Hippocampal formation (tissue), 2 donors: ENCODE results near the gene BID.

Experiments used
- DNase-seq, 2 donors: peaks; one replicate each; lab custom pipeline; 2025; lab: John Stamatoyannopoulos, UW

Gene BID

DNA sequence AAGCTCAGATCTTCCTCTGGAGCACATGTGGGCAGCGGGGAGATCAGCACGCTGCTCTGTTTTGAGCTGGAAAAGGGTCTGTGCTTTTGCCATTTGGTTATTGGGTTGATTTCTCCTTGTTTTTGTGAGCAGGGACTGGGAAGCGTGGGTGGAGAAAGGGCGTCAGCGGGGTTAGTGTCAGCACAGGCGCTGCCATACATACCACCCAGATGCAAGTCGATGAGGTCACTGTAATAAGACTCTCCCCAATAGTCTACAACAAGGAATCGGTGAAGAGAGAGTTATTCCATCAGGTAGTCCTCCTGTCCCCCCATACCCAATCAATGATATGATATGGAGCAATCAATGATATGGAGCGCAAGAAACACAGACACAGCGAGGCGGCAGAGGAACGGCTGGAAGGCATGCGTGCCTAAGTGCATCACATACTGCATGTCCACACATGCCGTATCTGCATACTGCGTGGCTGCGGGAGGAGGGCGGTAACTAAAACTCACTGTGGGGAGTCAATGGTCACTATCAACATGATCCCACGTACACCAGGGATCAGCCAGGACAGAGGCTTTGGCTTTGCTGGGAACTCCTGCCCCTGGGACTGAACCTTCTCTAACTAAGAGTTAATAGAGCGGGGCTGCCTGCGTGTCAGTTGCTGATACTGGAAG, 29.5 kb upstream of the BID start:
- DNase-seq, result no peak

DNA sequence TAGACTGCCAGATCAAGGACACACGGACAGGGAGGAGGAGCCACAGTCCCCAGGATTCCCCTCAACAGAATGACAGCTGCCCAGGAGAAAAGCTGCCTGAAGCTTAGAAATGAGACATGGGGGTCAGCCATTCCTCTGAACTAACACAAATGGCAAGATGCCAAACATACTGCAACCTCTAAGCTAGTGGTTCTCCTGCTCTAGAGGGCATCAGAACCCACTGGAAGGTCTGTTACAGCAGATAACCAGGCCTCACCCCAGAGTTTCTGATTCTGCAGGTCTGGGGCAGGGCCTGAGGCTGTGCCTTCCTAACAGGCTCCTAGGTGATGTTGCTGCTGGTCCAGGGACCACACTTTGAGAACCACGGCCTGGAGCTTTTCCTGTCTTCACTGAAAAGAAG, 28.6 kb upstream of the BID start:
- no peak for DNase-seq

DNA sequence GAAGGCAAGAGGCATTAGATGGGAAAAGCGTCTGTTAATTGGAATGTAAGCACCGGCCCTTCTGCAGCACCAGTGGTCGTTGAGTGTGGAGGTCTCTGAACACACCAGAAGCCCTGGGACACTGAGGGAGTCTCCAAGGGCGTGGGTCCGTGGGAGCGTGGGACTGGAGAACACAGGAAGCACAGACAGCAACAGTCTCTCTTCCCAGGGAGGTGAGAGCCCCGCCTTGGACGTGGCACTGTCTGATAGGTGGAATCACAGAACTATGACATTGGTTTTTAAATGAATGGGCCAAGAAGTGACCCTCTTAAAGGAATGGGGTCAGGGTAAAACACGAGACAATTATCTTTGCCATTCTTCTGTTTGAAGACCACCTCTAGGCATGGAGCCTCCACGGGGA, 28.1 kb upstream of the BID start:
- DNase-seq, result no peak

DNA sequence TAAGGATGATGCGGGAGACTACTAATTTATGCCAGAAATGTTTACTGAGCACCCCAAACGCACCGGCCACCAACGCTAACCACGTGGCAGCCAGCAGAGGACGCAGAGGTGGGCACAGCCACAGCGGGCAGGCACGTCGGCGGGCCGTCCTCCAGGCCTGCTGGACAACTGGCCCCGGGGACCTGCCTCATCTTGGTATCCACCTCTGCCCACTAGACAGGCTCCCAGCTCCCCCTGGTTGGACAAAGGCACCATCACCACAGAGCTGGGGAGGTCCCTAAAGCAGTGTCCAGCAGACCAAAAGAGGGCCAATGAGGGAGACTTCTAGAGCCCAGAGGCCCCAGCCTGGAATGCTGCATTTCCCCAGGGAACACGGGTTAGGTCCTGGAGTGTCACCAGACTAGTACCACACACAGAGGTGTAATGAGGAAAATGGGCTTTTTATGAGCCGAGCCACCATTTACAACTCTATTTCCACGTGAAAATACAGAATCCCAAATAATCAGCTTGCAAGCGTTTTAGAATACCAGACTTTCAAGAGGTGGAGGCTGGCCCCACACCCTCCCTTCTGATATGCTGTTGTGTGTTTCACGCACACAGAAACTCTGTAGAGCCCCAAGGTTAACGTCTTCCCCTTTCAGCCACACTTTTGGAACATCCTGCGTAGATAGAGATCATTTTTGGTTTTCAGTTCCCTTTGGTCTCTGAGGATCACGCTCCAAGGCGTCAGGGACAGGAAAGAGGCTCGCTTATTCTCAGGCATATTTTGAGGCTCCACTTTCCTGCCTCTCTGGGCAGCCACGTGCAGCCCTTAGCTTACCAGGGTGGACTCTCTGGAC, 23.7 kb upstream of the BID start:
- DNase-seq, result peak in 1 of 2 donors; percentile 40

DNA sequence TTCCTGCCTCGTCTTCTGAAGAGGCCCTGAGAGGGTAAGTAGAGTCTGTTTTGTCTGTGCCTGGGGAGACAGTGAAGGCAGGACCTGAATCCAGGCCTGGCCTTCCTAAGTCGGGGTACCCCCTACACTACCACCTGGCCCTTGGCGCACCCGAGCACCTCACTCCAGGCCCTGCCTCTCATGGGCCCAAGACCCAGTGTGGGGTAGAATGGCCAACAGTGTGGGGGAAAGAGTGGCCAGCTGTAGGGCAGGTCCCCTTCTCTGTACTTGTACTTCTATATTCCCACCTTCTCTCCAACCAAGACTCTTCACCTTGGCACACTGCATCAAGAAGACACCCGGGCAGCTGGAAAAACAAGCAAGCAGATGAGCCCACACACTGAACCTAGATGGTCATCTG, 22.4 kb upstream of the BID start:
- DNase-seq, result no peak

DNA sequence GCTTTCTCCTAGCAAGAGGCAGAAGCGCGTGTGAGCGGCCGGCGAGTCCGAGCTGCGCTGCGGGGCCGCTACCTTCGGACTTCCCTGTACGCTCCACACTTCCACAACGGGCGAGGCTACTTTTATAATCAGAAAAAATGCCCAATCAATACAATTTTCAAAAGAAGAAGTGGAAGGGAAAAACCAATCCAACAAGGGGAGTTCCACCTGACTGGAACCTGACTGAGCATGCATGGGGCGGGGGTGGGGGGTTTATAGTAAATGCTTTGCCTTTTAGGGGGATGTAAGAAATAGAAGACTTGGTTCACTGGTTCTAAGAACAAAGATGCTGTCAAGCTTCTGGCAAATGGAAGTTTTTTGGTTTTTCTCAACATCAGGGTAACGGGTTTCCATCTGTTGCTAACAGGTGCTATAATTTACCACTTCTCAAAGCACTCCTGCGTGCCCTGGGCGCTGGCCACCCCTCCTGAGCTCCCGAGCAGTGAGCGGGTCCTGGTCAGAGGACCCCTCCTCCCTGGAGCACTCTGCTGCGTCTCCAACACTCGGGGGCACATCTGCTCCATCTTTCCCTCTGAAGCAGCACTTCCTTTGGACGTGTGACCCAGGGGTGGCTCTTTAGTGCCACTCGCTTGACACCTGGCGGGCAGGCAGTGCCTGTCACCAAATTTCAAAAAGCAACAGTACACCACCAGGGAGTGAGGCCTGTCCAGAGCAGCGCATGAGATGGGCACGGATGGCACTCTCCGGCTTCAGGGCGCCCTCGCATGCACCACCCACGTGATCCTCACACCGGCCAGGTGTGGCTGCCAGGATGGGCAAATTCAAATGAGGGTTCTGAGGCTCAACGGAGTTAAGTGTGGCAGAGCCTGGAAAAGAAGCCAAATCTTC, 21.6 kb upstream of the BID start:
- DNase-seq, result no peak

DNA sequence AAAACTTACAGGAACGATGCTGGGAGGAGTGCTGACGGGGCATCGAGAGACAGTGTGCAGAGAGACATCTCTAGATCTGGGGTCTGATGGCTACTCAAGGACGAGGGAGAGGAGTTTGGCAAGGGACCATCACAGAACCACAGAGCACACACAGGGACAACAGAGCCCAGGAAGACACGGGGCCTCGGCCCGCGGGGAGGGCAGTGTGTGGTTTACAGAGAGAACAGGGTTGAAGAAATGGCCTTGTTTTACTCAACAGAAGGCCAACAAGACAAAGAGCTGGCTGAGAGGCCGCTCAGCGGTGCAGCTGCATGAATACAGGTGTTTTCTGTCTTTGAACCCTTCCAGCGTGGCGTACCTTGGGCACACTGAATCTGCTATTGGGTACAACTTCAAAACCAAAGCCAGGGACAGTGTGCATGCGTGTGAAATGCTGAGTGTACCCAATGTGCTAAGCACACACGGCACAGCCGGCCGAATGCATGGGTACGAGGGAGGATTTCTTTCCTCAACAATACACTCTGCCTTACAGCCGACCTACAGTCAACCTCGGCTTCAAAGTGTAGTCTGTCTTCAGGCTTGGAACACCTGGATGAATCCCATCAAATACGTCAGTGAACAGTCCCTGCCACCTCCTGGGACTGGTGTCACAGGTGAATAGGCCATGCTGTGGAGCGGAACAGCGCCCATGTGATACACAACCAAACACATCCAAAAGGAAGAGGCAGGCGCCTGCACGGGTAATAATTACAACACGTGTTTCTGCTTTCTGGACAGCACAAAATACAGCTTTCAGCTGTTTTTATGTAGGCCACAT, 20.7 kb upstream of the BID start:
- no peak for DNase-seq

DNA sequence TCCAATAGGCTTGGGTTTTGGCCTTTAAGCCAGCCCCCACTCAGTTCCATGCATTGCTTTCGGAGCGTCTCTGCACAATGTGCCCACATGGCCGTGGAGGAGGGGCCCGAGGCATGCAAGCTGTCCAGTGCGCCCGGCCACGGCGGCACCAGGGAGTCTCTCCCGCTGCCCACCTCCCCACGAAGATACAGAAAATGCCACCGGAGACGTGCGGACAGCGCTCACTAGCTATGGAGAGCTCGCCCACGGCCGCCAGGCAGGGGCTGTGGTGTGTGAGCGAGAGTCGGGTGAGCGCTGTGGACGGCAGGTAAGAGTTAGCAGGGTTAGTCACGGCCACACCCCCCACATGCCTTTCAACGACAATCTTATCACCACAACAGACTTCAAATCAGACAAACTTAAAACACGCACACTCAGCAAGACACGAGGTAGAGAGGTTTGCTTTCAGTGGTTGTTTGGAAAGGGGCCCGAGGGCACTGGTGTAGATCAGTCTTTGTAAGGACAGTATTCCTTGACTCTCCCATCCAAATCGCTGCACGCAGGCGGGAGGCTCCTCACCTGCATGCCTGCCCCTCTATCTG, 18.7 kb upstream of the BID start:
- DNase-seq, result no peak

DNA sequence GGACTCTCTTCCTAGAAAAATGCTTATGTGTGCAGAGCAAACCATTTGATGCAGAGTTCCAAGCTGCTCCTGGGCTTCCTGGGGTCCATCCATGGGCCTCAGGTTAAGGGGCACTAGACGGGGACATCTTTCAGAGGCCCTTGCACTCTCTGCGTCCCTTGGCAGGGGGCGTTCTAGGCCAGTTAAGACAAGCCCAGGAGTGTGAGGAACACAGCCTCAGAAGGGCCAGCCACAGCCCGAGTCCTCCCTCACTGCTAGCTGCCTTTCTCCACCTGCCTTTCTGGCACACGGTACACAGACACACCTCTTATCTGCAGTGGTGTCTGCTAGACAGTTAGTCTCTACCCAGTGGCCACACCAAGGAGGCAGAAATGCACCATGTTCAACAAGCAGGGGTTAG, 18.0 kb upstream of the BID start:
- no peak for DNase-seq

DNA sequence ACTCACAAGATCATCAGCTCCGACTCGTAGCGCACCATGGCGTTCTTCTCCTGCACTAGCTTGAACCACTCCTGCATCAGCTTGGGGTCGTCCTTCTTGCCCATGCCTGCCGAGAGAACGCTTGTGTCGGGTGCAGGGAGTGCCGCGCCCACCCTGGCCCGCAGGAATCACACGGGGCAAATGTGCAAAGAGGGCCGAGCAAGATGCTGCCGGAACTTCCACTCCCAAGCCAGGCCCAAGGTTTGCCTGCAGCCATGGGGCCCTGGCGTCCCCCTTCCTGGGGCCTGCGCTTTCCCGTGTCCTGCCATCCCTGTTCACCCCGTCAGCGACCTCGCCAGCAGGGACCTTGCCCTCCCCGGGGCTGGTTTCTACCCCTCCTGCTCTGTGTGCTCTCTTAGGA, 16.9 kb upstream of the BID start:
- no peak for DNase-seq

DNA sequence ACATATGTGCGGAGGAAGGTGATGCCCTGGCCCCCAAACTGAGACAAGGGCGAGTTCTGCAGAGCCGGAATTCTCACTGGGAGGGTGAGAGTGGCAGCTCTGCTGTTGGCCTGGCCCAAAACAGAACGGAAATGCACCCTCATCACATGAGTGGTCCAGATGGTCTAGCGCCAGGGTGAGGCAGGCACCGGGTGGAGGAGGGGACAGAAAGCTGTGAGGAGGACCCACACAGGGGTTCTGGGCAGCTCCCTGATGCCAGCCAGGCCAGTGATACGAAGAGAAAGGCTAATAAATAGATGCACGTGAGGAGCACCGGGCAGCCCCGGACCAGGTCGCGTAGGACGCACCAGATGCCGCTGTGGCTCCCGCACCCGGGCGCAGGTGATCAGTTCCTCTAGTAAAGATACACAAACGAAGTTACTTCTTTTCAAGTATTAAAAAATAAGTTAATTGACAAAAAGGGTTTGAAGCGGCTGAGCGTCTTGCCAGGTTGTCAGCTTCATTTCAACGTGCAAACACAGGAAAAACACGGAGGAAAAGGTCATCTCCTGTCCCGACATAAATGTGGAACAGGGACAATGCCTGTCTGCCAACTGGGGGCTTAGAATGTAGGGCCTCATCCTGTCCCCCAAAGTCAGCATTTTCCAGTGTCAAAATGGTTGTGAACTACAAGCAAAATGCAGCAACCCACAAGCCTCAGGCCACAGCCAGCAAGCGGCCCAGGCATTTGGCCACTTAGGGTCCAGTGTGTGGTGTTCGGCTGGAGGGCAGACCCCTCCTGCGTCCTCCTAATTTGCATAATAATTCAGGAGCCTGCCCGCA, 15.3 kb upstream of the BID start:
- DNase-seq, result no peak

DNA sequence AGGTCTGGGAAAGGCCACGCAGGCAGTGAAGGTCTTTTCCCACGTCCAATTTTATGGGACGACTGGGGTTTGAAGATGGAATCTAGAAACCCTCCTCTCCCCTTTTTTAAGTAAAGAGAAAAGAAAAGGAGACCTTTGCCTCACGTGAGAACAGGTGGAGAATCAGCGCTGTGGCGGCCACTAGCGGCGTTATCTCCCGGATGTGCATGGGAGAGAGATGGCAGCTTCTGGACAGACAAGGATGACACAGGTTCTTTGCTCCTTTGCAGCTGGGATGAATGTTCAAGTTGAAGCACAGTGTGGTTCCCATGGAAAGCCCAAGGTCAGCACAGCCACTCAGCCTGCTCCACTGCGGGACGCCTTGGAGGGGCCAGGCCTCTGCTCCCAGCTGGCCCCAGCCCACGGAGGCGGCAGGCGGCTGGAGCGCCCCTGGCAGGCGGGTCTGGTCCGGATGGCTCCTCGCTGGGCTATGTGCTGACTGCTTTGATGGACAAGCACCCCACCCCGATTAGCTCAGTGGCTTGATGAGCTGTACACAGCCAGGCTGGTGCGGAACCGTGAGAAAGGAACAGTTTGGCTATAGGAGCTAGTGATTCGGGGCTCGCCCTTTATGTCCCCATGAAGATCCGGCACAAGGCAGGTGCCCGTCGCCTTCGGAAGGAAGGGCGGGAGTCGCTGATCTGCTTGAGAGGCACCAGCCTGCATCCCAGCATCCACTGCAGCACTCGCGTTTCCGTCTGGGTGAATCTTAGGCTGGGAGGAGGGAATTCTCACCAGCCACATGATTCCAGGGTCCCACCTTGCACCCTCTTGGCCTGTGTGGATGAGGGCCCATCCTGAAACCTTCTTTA, 14.5 kb upstream of the BID start:
- DNase-seq, result no peak

DNA sequence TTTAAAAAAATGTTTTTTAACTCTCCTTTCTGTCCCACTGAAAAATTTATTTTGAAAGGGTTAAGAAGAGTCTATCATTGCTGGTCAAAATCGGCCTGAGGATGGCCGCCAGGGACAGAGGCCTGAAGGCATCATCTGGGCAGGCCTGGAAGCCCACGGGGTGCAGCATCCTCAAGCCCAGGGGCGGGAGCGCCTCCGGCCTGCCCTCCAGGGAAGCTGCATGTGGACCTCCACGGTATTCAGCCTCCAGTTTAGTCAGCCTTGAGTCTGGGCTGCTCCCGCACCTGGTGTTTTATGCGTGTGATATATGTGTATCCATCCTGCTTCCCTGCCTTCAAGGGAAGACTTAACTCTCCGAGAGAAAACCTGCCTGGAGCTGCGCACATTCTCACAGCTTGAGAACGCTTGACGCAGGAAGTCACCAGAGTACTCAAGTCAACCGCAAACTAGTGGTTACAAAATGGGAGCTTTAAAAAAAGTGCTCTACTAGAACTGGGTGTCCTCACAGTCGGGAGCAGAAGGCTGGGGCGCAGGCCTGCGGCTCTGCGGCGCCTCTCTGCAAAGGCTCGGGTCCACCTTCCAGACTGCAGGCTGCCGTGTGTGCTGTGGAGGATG, 13.6 kb upstream of the BID start:
- DNase-seq, result no peak

DNA sequence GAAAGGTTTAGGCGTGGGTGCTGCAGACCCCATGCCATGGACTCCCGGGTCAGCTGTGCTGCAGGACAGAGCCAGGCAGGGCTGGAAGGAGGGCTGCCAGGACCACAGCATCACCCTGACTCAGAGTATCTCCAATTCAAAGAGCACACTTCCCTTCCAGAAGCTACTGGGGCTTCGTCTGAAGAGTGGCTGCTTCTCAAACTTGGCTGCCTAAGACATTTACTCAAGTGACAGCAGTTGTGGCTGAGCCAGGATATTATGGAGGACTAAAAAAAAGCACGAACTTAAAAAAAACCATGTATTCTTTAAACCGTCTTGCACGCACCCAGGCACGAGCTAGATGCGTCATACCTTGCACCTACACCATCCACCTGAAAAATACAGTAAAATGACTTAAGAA, 13.0 kb upstream of the BID start:
- DNase-seq, result no peak

DNA sequence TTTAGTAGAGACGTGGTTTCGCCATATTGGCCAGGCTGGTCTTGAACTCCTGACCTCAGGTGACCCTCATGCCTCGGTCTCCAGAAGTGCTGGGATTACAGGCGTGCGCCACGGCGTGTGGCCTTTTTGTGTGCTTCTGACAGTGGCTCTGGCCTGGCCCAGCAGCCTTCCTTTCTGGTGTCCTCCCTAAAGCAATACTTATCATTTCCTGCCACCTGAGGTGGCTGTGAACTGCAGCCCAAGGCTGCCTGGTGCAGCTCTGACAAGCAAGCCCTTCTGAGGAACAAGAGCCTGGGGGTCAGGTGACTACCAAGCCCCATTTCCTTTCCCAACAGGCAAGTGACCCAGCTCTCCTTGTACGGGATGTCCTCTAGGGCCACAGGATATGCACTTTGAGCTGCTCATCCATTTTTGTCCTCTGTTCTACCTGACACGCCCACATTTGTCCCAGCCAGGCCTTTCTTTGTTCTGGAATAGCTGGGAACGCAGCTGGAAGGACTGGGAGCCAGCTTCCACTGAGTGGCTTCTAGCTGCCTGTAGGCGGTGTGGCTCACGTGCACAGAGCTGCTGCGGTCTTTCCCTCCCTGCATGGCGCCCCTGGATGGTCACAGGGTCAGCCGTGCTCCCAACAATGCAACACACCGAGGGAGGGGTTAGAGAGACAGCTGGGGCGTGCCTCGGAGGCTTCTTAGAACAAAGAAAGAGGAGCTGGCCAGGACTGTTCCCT, 12.3 kb upstream of the BID start:
- DNase-seq, result no peak

DNA sequence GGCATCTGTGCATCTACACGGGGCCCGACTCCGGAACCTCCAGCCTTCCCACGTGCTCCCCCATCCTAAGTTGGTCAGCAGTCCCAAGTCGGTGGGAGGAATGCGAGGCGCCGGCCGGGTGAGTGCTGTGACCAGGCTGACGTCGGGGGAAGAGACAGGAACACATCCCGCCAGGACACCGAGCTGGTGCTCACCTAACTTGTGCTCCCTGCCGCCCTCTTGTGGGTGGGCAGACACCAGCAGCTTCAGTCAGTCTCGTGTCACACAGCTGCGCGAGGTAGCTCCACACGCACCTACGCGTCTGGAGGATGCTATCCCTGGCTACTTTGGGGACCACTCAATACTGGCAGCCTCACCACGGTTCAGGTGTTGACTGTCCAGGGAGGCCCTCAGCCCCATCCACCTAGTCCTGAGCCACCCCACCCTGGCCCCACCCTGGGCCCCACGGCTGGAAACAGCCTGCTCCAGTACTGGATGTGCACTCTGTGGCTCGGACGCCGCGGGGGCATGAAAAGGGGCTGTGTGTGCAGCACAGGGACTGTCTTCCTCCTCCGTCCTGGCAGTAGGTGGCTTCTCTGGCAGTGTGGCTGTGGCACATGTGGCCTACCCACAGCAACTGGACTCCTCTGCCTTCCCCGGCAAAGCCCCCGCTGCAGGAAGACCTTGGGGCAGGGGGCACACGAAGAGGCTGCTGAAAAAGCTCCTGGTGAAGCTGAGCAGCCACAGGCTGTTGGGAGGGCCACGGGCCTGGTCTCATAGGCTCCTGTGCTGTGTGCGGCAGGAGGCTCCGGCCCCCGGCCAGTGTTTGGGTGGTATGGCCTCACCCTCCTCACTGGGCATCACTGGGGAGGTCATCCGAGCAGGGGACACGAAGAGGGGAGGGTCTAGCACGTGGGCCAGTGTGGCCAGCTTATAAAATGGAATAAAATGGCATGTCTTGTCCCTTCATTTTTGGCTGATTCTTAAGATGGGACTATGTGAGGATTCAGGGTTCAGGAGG, 11.2 kb upstream of the BID start:
- DNase-seq, result no peak

DNA sequence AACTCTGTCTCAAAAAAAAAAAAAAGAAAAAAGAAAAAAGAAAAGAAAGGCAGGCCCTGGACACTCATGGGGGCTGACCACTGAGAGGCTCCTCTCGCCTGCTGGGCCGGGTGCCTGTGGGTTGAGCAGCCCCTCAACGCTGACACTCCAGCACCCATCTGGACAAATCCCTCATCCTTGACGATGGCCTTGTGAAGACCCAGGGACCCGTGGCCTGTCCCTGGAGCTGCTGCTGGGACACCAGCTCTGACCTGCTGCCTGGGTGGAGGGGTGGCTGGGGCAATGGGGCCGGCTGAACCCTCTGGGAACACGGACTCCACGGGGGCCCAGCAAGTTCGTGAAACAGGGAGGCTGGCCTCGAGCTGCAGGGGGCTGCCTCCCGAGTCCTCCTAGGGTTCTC, 10.5 kb upstream of the BID start:
- no peak for DNase-seq
